ENCODE results near the gene AMIGO3.

The AMIGO3 gene, protein sequence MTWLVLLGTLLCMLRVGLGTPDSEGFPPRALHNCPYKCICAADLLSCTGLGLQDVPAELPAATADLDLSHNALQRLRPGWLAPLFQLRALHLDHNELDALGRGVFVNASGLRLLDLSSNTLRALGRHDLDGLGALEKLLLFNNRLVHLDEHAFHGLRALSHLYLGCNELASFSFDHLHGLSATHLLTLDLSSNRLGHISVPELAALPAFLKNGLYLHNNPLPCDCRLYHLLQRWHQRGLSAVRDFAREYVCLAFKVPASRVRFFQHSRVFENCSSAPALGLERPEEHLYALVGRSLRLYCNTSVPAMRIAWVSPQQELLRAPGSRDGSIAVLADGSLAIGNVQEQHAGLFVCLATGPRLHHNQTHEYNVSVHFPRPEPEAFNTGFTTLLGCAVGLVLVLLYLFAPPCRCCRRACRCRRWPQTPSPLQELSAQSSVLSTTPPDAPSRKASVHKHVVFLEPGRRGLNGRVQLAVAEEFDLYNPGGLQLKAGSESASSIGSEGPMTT

DNA sequence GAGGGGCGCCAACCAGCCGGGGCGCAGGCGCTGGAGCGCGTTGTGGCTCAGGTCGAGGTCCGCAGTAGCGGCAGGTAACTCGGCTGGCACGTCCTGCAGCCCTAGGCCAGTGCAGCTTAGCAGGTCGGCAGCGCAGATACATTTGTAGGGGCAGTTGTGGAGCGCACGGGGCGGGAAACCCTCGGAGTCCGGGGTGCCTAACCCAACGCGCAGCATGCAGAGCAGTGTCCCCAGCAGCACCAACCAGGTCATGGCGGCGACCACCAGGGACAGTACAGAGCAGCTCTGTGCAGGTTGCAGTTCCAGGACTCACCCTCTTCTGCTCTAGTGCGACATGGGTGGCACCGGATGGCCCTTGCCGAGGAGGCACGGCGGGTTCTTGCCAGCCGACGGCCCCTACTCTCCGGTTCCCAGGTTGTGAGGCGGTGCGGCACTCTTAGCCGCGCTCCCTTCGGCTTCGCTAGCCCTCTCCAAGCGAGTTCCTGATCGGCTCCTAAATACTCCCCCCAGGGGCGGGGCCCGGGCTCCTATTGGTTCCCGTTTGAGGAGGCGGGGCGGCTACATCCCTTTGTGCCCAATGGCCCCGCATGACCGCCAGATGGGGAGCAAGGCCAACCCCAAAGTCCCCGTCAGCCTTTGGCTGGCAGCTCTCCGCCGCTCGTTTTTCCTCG, at the start of gene AMIGO3:
TSS of gene AMIGO3 (minus strand) at position 471 of the 671 bp plus-strand sequence. CDS start at position 252, 219 bp downstream.
- POLR2A ChIA-PET, result interaction anchor here (0.7 kb wide), 1 partner anchor 621 kb away, joined by 3 read pairs; no protein-coding TSS in a partner anchor
- TF ChIP-seq, protein P1, sequence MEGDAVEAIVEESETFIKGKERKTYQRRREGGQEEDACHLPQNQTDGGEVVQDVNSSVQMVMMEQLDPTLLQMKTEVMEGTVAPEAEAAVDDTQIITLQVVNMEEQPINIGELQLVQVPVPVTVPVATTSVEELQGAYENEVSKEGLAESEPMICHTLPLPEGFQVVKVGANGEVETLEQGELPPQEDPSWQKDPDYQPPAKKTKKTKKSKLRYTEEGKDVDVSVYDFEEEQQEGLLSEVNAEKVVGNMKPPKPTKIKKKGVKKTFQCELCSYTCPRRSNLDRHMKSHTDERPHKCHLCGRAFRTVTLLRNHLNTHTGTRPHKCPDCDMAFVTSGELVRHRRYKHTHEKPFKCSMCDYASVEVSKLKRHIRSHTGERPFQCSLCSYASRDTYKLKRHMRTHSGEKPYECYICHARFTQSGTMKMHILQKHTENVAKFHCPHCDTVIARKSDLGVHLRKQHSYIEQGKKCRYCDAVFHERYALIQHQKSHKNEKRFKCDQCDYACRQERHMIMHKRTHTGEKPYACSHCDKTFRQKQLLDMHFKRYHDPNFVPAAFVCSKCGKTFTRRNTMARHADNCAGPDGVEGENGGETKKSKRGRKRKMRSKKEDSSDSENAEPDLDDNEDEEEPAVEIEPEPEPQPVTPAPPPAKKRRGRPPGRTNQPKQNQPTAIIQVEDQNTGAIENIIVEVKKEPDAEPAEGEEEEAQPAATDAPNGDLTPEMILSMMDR (IDR thresholded peaks at IDR 0.05; ENCODE audit: control extremely low read depth, extremely low read depth, low read depth, missing control alignments), result peak; percentile 49
- DNase-seq (ENCODE audit: extremely low spot score), result peak; percentile 95
- CTCF ChIA-PET, result interaction anchor here (0.6 to 6.4 kb wide), 11 partner anchors 8 to 180 kb away, joined by 3 to 37 read pairs (median 4); partner anchors contain the start of gene INKA1

DNA sequence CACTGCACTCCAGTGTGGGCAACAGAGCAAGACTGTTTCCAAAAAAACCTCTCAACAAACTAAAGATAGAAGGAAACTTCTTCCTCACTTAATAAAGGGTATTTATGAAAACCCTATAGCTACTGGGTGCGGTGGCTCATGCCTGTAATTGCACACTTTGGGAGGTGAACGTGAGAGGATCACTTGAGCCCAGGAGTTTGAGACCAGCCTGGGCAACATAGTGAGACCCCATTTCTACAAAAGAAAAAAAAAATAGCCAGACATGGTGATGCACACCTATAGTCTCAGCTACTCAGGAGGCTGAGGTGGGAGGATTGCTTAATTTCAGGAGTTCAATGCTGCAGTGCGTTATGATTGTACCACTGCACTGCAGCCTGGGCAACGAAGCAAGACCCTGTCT, 44.5 kb upstream of the AMIGO3 start:
- DNase-seq (ENCODE audit: extremely low spot score), result no peak
- ChIA-PET CTCF (no interaction called here), POLR2A (no interaction called here)
- TF ChIP-seq, protein P1 (IDR thresholded peaks at IDR 0.05; ENCODE audit: control extremely low read depth, extremely low read depth, low read depth, missing control alignments), result no peak

DNA sequence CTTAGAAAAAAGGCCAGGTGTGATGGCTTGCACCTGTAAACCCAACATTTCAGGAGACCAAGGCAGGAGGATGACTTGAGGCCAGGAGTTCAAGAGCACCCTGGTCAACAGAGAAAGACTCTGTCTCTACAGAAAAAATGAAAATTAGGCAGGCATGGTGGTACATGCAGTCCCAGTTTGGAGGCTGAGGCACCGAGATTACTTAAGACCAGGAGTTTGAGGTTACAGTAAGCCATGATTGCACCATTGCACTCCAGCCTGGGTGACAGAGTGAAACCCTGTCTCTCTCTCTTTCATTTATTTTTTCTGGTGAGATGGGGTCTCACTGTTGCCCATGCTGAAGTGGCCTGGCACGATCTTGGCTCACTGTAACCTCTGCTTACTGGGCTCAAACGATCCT, 42.2 kb upstream of the AMIGO3 start:
- no peak for DNase-seq (ENCODE audit: extremely low spot score)
- TF ChIP-seq, protein P1 (IDR thresholded peaks at IDR 0.05; ENCODE audit: control extremely low read depth, extremely low read depth, low read depth, missing control alignments), result no peak
- ChIA-PET CTCF (no interaction called here), POLR2A (no interaction called here)

DNA sequence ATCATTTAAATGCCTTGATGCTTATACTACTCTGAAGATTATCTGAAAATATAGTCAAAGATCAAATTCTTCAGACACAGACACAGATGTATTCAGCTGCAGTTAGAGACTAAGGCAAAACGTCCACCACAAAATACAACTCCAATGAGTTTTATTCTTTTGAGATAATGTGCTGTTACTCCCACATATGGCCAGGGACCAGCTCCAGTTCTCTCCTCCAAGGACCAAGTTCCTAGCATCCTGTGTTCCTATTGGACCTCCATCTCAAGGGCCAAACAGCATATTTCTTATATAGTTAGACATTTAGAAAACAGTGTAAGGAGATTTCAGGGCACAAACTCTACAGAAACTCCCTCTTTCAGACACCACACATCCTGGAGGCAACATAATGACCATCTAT, 39.7 kb upstream of the AMIGO3 start:
- DNase-seq (ENCODE audit: extremely low spot score), result no peak
- ChIA-PET POLR2A (no interaction called here), CTCF (interaction anchor here (1.5 to 1.7 kb wide), 2 partner anchors 10 to 13 kb away, joined by 3 read pairs; no protein-coding TSS in a partner anchor)
- TF ChIP-seq, protein P1 (IDR thresholded peaks at IDR 0.05; ENCODE audit: control extremely low read depth, extremely low read depth, low read depth, missing control alignments), result no peak

DNA sequence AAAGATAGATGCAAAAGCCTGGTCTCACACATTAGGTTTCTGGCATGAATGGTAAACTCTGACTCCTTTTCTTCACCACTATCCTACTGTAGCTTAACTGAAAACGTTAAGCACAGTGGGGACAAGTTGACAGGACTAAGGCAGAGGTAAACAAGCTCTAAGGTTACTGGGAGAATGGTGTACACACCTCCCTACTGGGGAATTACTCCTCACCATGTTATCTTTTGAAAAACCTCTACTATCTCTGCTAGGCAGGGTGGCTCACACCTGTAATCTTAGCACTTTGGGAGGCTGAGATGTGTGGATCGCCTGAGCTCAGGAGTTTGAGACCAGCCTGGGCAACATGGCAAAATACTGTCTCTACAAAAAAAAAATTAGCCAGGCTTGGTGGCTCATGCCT, 37.7 kb upstream of the AMIGO3 start:
- CTCF ChIA-PET, result interaction anchor here (0.9 to 2.7 kb wide), 7 partner anchors 10 to 218 kb away, joined by 3 to 10 read pairs (median 3); no protein-coding TSS in a partner anchor
- no peak for DNase-seq (ENCODE audit: extremely low spot score)
- TF ChIP-seq, protein P1 (IDR thresholded peaks at IDR 0.05; ENCODE audit: control extremely low read depth, extremely low read depth, low read depth, missing control alignments), result no peak
- POLR2A ChIA-PET, result interaction anchor here (0.6 kb wide), 1 partner anchor 98 kb away, joined by 3 read pairs; no protein-coding TSS in a partner anchor

DNA sequence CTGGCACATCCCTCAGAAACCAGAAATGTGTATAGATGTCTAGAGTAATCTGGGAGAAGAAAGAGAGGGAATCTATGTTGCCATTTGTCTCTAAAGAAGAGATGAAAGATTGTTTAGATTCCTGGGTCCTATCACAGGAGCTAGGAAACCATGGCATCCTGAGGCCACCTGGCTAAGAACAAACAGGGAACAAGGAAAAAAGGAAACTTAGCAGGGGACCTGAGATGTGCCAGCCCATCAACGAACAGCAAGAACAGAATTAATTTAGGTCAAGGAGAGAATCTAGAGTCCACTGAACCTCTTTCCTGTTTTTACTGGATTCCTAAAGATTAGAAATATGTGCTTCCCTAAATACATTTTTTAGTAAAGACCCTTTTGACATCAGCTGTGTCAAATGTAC, 36.6 kb upstream of the AMIGO3 start:
- POLR2A ChIA-PET, result no interaction called here

More for the DNA sequence above, 36.6 kb upstream of the AMIGO3 start:
- TF ChIP-seq, protein P1 (IDR thresholded peaks at IDR 0.05; ENCODE audit: control extremely low read depth, extremely low read depth, low read depth, missing control alignments), result no peak
- no peak for DNase-seq (ENCODE audit: extremely low spot score)
- CTCF ChIA-PET, result interaction anchor here (1.2 to 2.7 kb wide), 2 partner anchors 11 to 23 kb away, joined by 3 to 10 read pairs; no protein-coding TSS in a partner anchor
